ENCODE data around the gene PSAT1. TPM values are rescaled to one million over a fixed set of nuclear protein-coding genes. Genes with fewer than 3 reads are reported as not detected.
A peak's percentile ranks its signal among the peaks of the same experiment; 100 is the strongest.

The PSAT1 gene
- total RNA-seq (2014; rRNA removed; shearing (Covaris generic)) = 116 and 125 TPM in 2 replicates
- 268 and 278 TPM in 2 replicates for total RNA-seq (2022)
- Bru-seq, nascent RNA = percentile 96 among the genes with signal in this experiment
- BruChase-seq, experiment 1, labeled RNA remaining after a 6-hour chase = percentile 97 among the genes with signal in this experiment
- percentile 96 among the genes with signal in this experiment for BruChase-seq, experiment 2, labeled RNA remaining after a 2-hour chase
- long read RNA-seq, transcript PSAT1-202 (9 exons, 2,188 nt) = major isoform, 381 of 449 reads
- long read RNA-seq, transcript PSAT1-201 (8 exons, 1,411 nt) = minor isoform, 42 of 449 reads
- long read RNA-seq, partial matches to known transcripts = 14 of 449 reads
- long read RNA-seq, other reads (novel, unspliced or antisense) = 12 of 449 reads

- H3K9me2 ChIP-seq (ENCODE audit: insufficient read depth, low read length) = no peaks in the 10 kb centered on the region
- no TSS peak for BruUV-seq (replicated peaks)
- peak; percentile 98 for DNase-seq (ENCODE audit: low spot score)
- H3K4me3 ChIP-seq (ENCODE audit: low read depth, low read length, poor library complexity, severe bottlenecking) = peak within 1 kb of the TSS; percentile 85
- intact Hi-C loops (cut with micrococcal nuclease; ENCODE audit: unreplicated experiment) = loop anchor here (1.0 to 5.0 kb wide), 4 partner anchors 35 to 1120 kb away; partner anchors contain the start of genes CEP78 and VPS13A
- peak within 1 kb of the TSS; percentile 78 for H3K4me2 ChIP-seq (ENCODE audit: low read length)
- CTCF ChIA-PET (ENCODE audit: unreplicated experiment) = interaction anchor here (0.6 kb wide), 1 partner anchor 49 kb away, joined by 3 read pairs; no protein-coding TSS in a partner anchor
- peaks cover 22% of the 10 kb centered on the region for H3K4me1 ChIP-seq (ENCODE audit: insufficient read depth, low read length, poor library complexity, severe bottlenecking)
- peak; percentile 34; the same call in 1 of the 2 replicates for TF ChIP-seq CTCF (conservative IDR thresholded peaks at IDR 0.05; ENCODE audit: low read length)
- no peak for TF ChIP-seq EZH2phosphoT487 (IDR thresholded peaks at IDR 0.05; ENCODE audit: borderline replicate concordance, low read depth, low read length)
- H4K20me1 ChIP-seq (ENCODE audit: insufficient read depth, low read length) = peaks cover 11% of the 10 kb centered on the region; the same call in 1 of the 2 replicates
- H3K36me3 ChIP-seq (ENCODE audit: insufficient read depth, low read length) = peaks cover 37% of the 10 kb centered on the region
- peaks cover 4% of the 10 kb centered on the region; the same call in 1 of the 2 replicates for H3K9me3 ChIP-seq (ENCODE audit: low read length)
- peaks cover 33% of the 10 kb centered on the region for H3K79me2 ChIP-seq (ENCODE audit: insufficient read depth, low read depth, low read length)
- peak within 1 kb of the TSS; percentile 93 for H2AFZ ChIP-seq (ENCODE audit: low read length)
- POLR2A ChIA-PET = interaction anchor here (0.6 to 3.4 kb wide), 22 partner anchors 10 to 1744 kb away, joined by 3 to 18 read pairs (median 5); partner anchors contain the start of genes CEP78 and TLE4
- H3K27ac ChIP-seq (ENCODE audit: low read depth, low read length, poor library complexity, severe bottlenecking) = peak within 1 kb of the TSS; percentile 84
Observed at GRCh38 chr9:78296893-78297671, at the start of gene PSAT1. Gene PSAT1, plus strand, starts transcription at chr9:78297125. Its CDS starts 86 bp downstream, at chr9:78297211.

GRCh38 chr9:78248635-78249034 is 48.3 kb upstream of the PSAT1 start:
- no peaks in the 10 kb centered on the region for H3K79me2 ChIP-seq (ENCODE audit: insufficient read depth, low read depth, low read length)
- no peak overlapping the region for H3K4me2 ChIP-seq (ENCODE audit: low read length)
- ChIA-PET CTCF (ENCODE audit: unreplicated experiment) (no interaction called here), POLR2A (interaction anchor here (1.2 kb wide), 1 partner anchor 7 kb away, joined by 3 read pairs; no protein-coding TSS in a partner anchor)
- DNase-seq (ENCODE audit: low spot score) = no peak
- BruUV-seq (replicated peaks) = no TSS peak
- H4K20me1 ChIP-seq (ENCODE audit: insufficient read depth, low read length) = no peaks in the 10 kb centered on the region
- TF ChIP-seq CTCF (conservative IDR thresholded peaks at IDR 0.05; ENCODE audit: low read length) = no peak
- no peak for TF ChIP-seq EZH2phosphoT487 (IDR thresholded peaks at IDR 0.05; ENCODE audit: borderline replicate concordance, low read depth, low read length)
- no peaks in the 10 kb centered on the region for H3K4me1 ChIP-seq (ENCODE audit: insufficient read depth, low read length, poor library complexity, severe bottlenecking)
- H3K27ac ChIP-seq (ENCODE audit: low read depth, low read length, poor library complexity, severe bottlenecking) = no peak overlapping the region
- intact Hi-C loops (cut with micrococcal nuclease; ENCODE audit: unreplicated experiment) = no loop called here
- H2AFZ ChIP-seq (ENCODE audit: low read length) = no peak overlapping the region
- no peak overlapping the region for H3K4me3 ChIP-seq (ENCODE audit: low read depth, low read length, poor library complexity, severe bottlenecking)
- peaks cover 94% of the 10 kb centered on the region for H3K36me3 ChIP-seq (ENCODE audit: insufficient read depth, low read length)
- H3K9me3 ChIP-seq (ENCODE audit: low read length) = no peaks in the 10 kb centered on the region
- no peaks in the 10 kb centered on the region for H3K9me2 ChIP-seq (ENCODE audit: insufficient read depth, low read length)
